HepG2 (cell line): ENCODE data around the gene ACRBP. TPM values are rescaled to one million over a fixed set of nuclear protein-coding genes. Genes with fewer than 3 reads are reported as not detected.

ENCODE experiments used
- HMGXB4 ChIP-seq, 2 experiments: sonication (generic) in 1 of 2; formaldehyde crosslinking in 1 of 2; IDR thresholded peaks; 2 replicates each; pipeline versions ENCODE4 v1.4.0 to v1.6.1; 2018 to 2020; ENCODE audit warnings: missing genetic modification reagents in 2 of 2, borderline replicate concordance in 1 of 2, low read depth in 1 of 2, mild to moderate bottlenecking in 1 of 2, missing biosample characterization in 1 of 2
- HNF4A ChIP-seq: sonication (generic); formaldehyde crosslinking; IDR thresholded peaks from 2 replicates; pipeline ENCODE4 v1.4.0; 2020; ENCODE audit warnings: missing genetic modification reagents
- IRF9 ChIP-seq: sonication (generic); formaldehyde crosslinking; IDR thresholded peaks from 2 replicates; pipeline ENCODE4 v1.8.0; 2022; ENCODE audit warnings: missing genetic modification reagents, mild to moderate bottlenecking, borderline replicate concordance
- MTERF4 ChIP-seq: sonication (generic); formaldehyde crosslinking; IDR thresholded peaks from 2 replicates; pipeline ENCODE4 v1.8.0; 2023; ENCODE audit warnings: mild to moderate bottlenecking, missing genetic modification reagents
- NAIF1 ChIP-seq: sonication (generic); formaldehyde crosslinking; IDR thresholded peaks from 2 replicates; pipeline ENCODE4 v1.5.0; 2020; ENCODE audit warnings: mild to moderate bottlenecking, missing genetic modification reagents, borderline replicate concordance
- PITX1 ChIP-seq: sonication (generic); formaldehyde crosslinking; IDR thresholded peaks from 2 replicates; pipeline ENCODE4 v1.5.1; 2020; ENCODE audit warnings: mild to moderate bottlenecking, missing genetic modification reagents
- RARA ChIP-seq: IDR thresholded peaks from 2 replicates; pipeline ENCODE4 v1.6.1; 2016; ENCODE audit warnings: missing genetic modification reagents, missing compliant biosample characterization
- STAT5B ChIP-seq: sonication (generic); formaldehyde crosslinking; IDR thresholded peaks from 2 replicates; pipeline ENCODE4 v1.4.0; 2020; ENCODE audit warnings: missing genetic modification reagents
- ZBTB39 ChIP-seq: sonication (generic); formaldehyde crosslinking; IDR thresholded peaks from 2 replicates; pipeline ENCODE4 v1.5.0; 2020; ENCODE audit warnings: missing genetic modification reagents
- ZFP37 ChIP-seq: sonication (generic); formaldehyde crosslinking; IDR thresholded peaks from 2 replicates; pipeline ENCODE4 v1.4.0; 2020; ENCODE audit warnings: missing genetic modification reagents, borderline replicate concordance
- ZFX ChIP-seq: sonication (generic); formaldehyde crosslinking; IDR thresholded peaks from 2 replicates; pipeline ENCODE4 v1.4.0; 2020; ENCODE audit warnings: mild to moderate bottlenecking, low read depth, missing genetic modification reagents, moderate library complexity
- ZNF407 ChIP-seq: sonication (generic); formaldehyde crosslinking; IDR thresholded peaks from one replicate; pipeline ENCODE4 v1.5.1; 2020; ENCODE audit warnings: mild to moderate bottlenecking, missing genetic modification reagents; ENCODE audit errors: not compliant biosample characterization
- ZNF740 ChIP-seq: sonication (generic); formaldehyde crosslinking; IDR thresholded peaks from 2 replicates; pipeline ENCODE4 v1.4.0; 2020; ENCODE audit warnings: missing genetic modification reagents
- polyA plus RNA-seq, 8 experiments: library from polyadenylated mRNA; depleted of rRNA in 3 of 8; stranded (reverse) in 7 of 8; unstranded in 1 of 8; fragments of >200 nt; fragmentation: Illumina TruSeq in 4 of 8; extraction: Trizol in 4 of 8; gene quantifications; 2 replicates each; pipeline versions ENCODE4 v1.2.1 to v1.2.3, GENCODE V29; 2011 to 2016; ENCODE audit warnings: low read depth in 4 of 8, missing spikeins in 1 of 8, mixed read lengths in 1 of 8; ENCODE audit not compliant: insufficient read depth in 1 of 8
- total RNA-seq, 5 experiments: library from RNA; depleted of rRNA; stranded (reverse); fragments of >200 nt; fragmentation: Illumina TruSeq; extraction: Trizol; gene quantifications; 2 replicates each; pipeline ENCODE4 v1.2.3, GENCODE V29; 2016; ENCODE audit warnings: low read depth in 1 of 5

The ACRBP gene
- total and polyA plus RNA-seq, 2 of the 13 experiments (the other 11 are each of a cell fraction or from before 2014, with no cell fraction given): 0.46 TPM; not detected in 1

- TF ChIP-seq ZFP37 (CRISPR knock-in tag) (no peak), ZNF407 (peak; percentile 23), HMGXB4 (CRISPR knock-in tag; IDR thresholded peaks at IDR 0.05; ENCODE audit: borderline replicate concordance in 1 of 2, low read depth in 1 of 2) (no peak), STAT5B (CRISPR knock-in tag) (no peak), PITX1 (0 out of 2 replicates have a peak, but pooled peaks have one; percentile 7), IRF9 (CRISPR knock-in tag) (0 out of 2 replicates have a peak, but pooled peaks have one; percentile 9), ZFX (CRISPR knock-in tag) (peak; percentile 87), HNF4A (CRISPR knock-in tag) (peak; percentile 21; the same call in 1 of the 2 replicates), RARA (CRISPR knock-in tag) (peak; percentile 35; the same call in 1 of the 2 replicates), NAIF1 (CRISPR knock-in tag) (peak; percentile 15; the same call in 1 of the 2 replicates), ZNF740 (CRISPR knock-in tag) (0 out of 2 replicates have a peak, but pooled peaks have one; percentile 88), ZBTB39 (peak; percentile 73; the same call in 1 of the 2 replicates), MTERF4 (peak; percentile 35; the same call in 1 of the 2 replicates)
Observed at GRCh38 chr12:6688543-6688998, 41.3 kb upstream of the ACRBP start (continued).
